IPS-NIHi11 (cell line): Measurements from ENCODE around the gene PRSS35.
A peak's percentile ranks its signal among the peaks of the same experiment; 100 is the strongest.
"Not testable (repeated sequence)": the region's sequence is repeated elsewhere in the genome, so short reads cannot be mapped to it uniquely, and the experiment has no call there.

Experiments used
- DNase-seq: peaks from one replicate; pipeline ENCODE4 v3.0.0; 2012; ENCODE audit warnings: mixed read lengths, low spot score

Gene PRSS35

GRCh38 chr6:83518816-83519480, 6.6 kb downstream of the PRSS35 start:
- DNase-seq, result peak; percentile 49

GRCh38 chr6:83536034-83536646, 23.8 kb downstream of the PRSS35 start:
- DNase-seq, result peak; percentile 63

GRCh38 chr6:83536647-83537589, 24.6 kb downstream of the PRSS35 start:
- no peak for DNase-seq

GRCh38 chr6:83539678-83540077, 27.3 kb downstream of the PRSS35 start:
- no peak for DNase-seq

- no peak for DNase-seq
These were observed 34.3 kb downstream of the PRSS35 start for GRCh38 chr6:83546636-83547035.

GRCh38 chr6:83550482-83550881, 38.1 kb downstream of the PRSS35 start:
- not testable (repeated sequence) for DNase-seq

- not testable (repeated sequence) for DNase-seq
These were observed 39.4 kb downstream of the PRSS35 start for GRCh38 chr6:83551748-83552147.

GRCh38 chr6:83556871-83557270, 44.5 kb downstream of the PRSS35 start:
- no peak for DNase-seq

GRCh38 chr6:83558975-83559374, 46.6 kb downstream of the PRSS35 start:
- no peak for DNase-seq

GRCh38 chr6:83571663-83572185, 59.4 kb downstream of the PRSS35 start:
- not testable (repeated sequence) for DNase-seq

- peak; percentile 49 for DNase-seq
These were observed 62.4 kb downstream of the PRSS35 start for GRCh38 chr6:83574783-83575182.
